DMS79 treated with DMSO at 0.1 percent for 48 hours (cell line): ENCODE data around the gene FBXO8.
"Not testable (repeated sequence)": the region's sequence is repeated elsewhere in the genome, so short reads cannot be mapped to it uniquely, and the experiment has no call there.

Experiments used
- DNase-seq: peaks from one replicate; lab custom pipeline; 2025; lab: John Stamatoyannopoulos, UW

The FBXO8 gene

DNA sequence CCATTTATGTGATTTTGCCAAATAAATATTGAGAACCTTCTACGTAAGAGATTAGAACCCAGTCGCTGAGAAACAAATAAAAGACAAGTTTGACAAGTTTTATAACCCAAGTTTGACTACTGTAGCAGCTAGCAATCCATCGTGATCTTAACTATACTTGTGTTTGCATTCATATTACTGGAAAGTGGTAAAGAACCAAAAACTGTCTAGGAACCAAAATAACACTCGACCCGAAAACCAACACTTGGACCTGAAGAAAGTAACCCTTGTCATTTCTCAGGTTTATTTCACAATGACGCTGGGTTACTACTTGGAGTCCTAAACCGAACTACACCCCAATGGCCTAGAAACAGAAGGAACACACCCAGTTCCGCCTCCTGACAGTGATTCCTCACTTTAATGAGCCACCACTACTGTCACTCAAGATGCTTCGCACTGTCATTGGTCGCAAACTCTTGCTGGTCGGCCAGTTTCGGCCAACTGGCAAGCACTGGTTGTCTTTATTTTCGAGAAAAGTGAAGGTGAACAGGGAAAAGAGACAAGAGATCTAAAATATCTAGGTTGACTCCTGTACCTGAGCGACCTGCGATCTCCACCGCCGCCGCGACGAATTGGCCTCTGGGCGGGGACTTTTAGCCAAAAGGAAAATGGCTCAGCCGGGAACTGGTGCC, 496 bp downstream of the FBXO8 start:
- peak; percentile 61 for DNase-seq

GRCh38 chr4:174281901-174282300, 1.6 kb downstream of the FBXO8 start:
- DNase-seq, result no peak

DNA sequence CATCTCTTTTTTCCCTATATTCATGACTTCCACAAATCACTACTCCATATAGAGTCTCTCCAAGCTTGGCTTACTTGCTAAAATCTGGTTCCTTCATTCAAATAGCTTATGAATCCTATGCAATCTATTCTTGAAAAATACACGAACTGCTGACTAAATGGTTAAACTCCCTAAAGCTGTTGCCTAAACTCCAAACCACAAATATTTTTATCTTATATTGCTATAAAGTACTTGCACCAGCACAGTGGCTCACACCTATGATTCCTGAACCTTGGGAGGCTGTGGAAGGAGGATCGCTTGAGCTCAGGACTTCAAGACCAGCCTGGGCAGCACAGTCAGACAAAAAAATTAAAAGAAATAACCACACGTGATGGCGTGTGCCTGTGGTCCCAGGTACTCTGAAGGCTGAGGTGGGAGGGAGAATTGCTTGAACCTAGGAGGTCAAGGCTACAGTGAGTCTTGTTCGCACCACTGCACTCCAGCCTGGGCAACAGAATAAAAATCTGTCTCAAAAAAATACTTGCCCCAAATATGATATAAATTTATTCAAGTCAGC, 2.2 kb downstream of the FBXO8 start:
- DNase-seq, result no peak

GRCh38 chr4:174279433-174280155, 3.9 kb downstream of the FBXO8 start:
- DNase-seq, result no peak

- no peak for DNase-seq
Measured at GRCh38 chr4:174278467-174278866, 5.0 kb downstream of the FBXO8 start.

DNA sequence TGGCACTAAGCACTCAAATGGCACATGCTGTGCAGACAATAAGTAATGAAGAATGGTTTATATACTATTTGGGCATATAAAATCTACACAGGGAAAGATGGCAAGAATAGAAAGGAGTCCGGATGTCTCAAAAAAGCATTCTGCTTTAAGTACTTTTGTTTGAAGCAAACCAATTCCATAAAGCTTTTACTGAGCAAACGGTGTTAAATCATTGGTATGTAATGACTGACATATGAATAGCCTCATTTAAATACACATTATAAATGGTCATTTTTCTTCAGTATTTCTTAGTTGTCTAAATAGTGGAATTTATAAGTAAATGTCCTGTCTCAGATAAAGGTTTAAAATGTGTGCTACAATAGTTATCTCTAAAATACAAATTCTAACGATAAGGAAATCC, 6.0 kb downstream of the FBXO8 start:
- DNase-seq, result no peak

DNA sequence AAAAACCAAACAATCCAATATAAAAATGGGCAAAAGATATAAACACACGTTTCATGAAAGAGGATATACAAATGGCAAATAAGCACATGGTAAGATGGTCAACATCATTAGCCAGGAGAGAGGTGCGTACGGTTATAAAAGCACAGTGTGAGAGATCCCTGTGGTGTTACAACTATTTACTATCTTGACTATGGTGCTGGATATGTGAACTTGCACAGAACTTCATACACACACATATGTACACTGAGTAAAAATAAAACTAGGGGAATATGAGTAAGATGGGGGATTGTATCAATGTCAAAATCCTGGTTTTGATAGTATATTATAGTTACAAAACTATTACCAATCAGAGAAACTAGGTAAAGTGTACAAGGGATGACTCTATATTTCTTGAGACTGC, 8.4 kb downstream of the FBXO8 start:
- no peak for DNase-seq

GRCh38 chr4:174274436-174274835, 9.0 kb downstream of the FBXO8 start:
- DNase-seq, result no peak

DNA sequence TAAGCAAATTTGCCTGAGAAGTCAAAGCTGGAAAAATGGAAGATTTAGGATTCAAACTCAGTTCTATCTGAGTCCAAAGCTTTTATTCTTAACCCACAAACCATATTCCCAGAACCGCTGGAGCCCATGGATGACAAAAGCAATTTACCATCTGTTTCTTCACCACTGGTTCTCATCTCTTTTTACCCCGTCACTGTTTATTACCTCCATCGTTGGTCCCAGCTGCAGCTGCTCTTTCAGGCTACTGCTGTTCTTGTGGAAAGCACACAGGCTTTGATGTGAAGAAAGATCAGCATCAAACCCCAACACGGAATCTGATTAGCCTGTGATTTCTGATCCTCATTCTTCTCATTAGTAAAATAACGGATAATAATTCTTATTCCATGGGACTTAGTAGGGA, 9.5 kb downstream of the FBXO8 start:
- no peak for DNase-seq

DNA sequence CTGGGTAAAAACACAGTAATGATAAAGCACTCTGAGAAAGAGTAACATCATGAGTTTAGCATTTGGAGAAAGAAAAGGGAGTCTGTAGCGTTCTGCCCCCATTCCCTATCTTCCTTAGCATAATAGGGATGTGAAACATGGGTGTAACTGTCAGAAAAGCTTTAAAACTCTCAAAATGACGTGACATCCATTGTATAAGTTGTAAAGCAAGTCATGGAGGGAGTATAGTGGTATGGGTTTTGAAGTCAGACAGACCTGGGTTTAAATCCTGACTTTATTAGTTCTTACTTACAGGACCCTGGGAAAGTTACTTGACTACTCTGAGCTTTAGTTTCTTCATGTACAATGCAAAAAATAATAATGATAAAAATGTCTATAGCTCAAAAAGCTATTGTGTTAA, 17.1 kb downstream of the FBXO8 start:
- DNase-seq, result no peak

DNA sequence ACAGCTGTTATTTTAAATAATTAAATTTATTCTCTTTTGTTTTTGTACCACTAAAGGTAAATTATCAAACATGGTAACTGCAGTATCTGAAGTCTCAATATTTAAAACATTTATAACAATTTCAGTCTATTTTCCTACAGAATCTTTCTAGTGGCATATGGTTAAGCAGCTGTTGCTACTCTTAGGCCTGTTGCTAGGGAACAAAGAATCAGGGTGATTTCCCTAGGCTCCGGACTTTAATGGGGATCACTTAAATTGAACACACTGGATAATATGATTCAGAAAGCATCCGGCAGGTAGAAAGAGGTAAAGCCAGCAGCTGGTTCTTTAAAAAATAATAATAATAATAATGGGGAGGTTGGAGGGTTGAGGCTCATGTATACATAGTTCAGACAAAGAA, 17.6 kb downstream of the FBXO8 start:
- no peak for DNase-seq

- no peak for DNase-seq
Measured at GRCh38 chr4:174263445-174263736, 20.1 kb downstream of the FBXO8 start.

GRCh38 chr4:174262624-174263444, 20.6 kb downstream of the FBXO8 start:
- DNase-seq, result no peak

DNA sequence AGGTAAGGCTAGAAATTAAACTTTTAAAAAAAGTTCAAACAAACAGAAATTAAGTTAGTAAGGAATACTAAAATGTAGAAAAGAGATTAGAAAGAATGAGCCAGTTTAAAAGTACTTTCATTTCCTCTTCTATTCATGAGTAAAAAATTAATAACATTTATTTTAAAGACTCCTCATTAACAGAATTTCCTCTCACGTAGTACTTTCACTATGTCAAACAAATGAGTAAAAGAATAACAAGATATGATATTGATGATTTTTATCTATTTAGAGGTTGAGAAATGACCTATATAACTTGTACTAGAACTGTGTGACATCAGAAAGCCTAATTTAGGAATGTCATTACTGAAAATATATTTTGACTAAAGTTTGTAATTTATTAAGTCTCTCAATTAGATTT, 22.0 kb downstream of the FBXO8 start:
- DNase-seq, result not testable (repeated sequence)

DNA sequence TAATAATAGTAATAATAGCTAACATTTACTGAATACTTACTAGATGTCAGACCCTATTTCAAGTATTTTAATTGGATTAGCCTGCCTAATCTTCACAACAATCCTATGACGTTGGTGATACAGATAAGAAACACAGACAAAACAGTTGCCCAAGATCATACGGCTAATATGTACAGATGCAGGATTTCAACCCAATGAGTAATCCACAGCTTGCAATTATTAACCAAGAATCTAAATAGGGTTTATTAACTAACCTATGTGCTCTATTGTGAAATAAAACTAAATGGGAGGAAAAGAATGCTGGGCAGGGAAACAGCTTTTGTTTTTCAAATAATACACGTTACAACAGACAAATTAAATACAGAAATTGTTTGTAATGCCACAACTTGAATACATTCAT, 23.4 kb downstream of the FBXO8 start:
- DNase-seq, result no peak

- DNase-seq, result no peak
Measured at GRCh38 chr4:174259580-174259979, 23.9 kb downstream of the FBXO8 start.

GRCh38 chr4:174256277-174256713, 27.2 kb downstream of the FBXO8 start:
- no peak for DNase-seq

- DNase-seq, result no peak
Measured at GRCh38 chr4:174255786-174256185, 27.7 kb downstream of the FBXO8 start.

DNA sequence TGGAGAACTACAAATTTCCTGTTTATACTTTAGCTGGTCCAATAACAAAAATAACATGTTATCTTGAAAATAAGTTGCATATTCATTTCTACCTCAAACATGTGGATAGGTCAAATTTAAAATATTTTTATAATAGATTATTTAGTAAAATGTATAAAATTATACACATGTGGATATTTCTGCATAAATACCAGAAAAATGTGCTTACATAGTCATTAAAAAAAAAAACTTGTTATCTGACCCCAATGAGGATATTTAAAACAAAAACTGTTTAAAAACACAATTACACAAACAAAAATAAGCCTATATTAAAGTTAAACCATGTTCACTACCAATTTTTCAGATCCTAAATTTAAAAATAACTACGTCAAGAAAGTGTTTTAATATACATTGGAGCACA, 28.1 kb downstream of the FBXO8 start:
- no peak for DNase-seq

DNA sequence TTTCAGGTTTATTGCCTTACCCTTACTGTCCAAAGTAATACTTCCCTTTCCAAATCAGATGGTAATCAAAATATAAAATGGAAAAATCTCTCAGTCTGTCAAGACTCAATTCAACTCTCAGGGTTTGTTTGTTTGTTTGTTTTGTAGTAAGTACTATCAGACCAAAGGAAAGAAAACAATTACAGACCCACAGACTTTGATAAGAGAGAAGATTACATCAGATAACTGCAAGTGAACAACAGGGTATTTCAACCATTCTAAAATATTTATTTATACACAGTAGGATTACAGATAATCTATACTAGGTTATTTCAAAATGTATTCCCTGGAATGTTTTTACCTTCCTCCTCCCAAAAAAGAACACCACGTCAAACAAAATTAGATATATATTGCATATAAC, 28.9 kb downstream of the FBXO8 start:
- no peak for DNase-seq

DNA sequence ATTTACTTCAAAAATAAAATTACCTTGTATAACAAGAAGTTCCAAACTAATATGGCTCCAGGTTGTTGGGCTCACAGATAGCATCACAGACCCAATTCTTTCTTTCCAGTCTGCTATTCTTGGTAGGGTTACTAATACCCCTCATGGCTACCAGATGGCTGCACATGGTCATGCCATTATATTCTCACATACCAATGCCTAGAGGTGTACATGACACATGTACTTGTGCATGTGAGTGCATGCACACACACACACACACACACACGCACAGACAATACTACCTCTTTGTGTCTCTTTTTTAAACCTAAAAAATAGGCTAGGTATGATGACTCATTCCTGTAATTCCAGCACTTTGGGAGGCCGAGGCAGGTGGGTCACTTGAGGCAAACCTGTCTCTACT, 31.1 kb downstream of the FBXO8 start:
- DNase-seq, result no peak

DNA sequence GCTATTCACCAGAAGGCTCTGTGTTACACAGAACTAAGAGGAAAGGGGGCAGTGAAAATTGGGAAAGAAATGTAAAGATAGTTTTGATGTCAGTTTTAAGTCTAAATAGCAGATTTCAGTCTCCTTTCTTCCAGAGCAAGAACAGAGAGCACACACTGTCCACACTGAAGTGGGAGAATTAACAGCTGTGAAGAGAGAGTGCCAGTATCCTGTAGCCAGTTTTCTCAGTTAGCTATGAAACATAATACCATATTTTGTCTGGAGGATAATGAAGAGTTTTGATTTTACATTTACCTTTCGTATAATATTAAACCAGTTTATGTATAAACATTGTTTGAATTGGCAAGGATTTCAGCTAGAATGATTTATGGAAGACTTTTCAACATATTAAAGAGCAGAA, 35.1 kb downstream of the FBXO8 start:
- DNase-seq, result no peak

DNA sequence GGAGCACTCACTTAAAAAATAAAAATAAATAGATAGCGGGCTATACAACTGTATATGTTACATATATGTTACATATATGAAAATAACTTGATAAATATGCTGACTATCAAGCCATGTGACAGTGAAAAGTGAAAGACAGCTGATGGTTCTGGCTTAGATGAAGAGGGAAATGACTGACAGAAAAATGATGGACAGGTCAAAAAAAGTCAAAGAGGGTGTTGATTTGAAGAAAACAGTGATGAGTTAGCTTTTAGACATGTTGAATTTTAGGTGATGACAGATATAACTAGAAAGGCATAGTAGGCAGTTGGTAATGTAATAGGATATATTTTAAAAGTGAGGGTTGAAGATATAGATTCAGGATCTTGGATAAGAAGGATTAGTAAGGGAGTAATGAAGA, 37.8 kb downstream of the FBXO8 start:
- DNase-seq, result no peak
